HG02840 (cell line): ENCODE results near the gene CSTF2.
"Not testable (repeated sequence)": the region's sequence is repeated elsewhere in the genome, so short reads cannot be mapped to it uniquely, and the experiment has no call there.

Experiments
- ATAC-seq: cut with Tn5 transposase; IDR thresholded peaks from one replicate; pipeline ENCODE4 v1.9.1; 2021; ENCODE audit warnings: mild to moderate bottlenecking, moderate library complexity, moderate number of reproducible peaks; ENCODE audit not compliant: unreplicated experiment, low FRiP score

The CSTF2 gene

GRCh38 chrX:100819837-100820666, at the start of gene CSTF2:
Gene CSTF2 (plus strand): TSS chrX:100820391. CDS start chrX:100820417, 26 bp downstream.
- ATAC-seq = peak; percentile 98

GRCh38 chrX:100796371-100796770, 23.8 kb upstream of the CSTF2 start:
- ATAC-seq = not testable (repeated sequence)

GRCh38 chrX:100797359-100797758, 22.8 kb upstream of the CSTF2 start:
- no peak for ATAC-seq

- no peak for ATAC-seq
Observed at GRCh38 chrX:100798484-100799214, 21.5 kb upstream of the CSTF2 start.

GRCh38 chrX:100802843-100803242, 17.3 kb upstream of the CSTF2 start:
- no peak for ATAC-seq

DNA sequence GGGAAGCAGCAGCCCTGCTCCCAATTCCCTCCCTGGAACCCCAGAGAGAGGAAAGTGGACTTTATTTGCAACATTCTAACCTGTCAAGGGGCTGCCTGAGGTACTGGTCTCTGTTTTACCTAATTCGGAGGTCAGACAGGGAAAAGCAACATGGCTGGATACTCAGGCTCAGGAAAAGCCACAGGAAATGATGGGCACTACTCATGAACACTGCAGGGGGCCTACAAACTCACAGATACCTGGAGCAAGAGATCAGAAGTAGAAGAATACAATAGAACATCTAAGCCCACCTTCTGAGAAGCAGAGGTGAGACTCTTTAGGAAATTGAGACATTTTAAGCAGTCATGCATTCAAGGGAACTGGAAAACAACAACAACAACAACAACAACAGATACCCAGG, 15.4 kb upstream of the CSTF2 start:
- no peak for ATAC-seq

- not testable (repeated sequence) for ATAC-seq
Observed at GRCh38 chrX:100808265-100808664, 11.9 kb upstream of the CSTF2 start.

- ATAC-seq = no peak
Observed at GRCh38 chrX:100812216-100813158, 7.7 kb upstream of the CSTF2 start.

GRCh38 chrX:100817340-100817739, 2.9 kb upstream of the CSTF2 start:
- no peak for ATAC-seq

- no peak for ATAC-seq
Observed at GRCh38 chrX:100819534-100819836, 706 bp upstream of the CSTF2 start.

DNA sequence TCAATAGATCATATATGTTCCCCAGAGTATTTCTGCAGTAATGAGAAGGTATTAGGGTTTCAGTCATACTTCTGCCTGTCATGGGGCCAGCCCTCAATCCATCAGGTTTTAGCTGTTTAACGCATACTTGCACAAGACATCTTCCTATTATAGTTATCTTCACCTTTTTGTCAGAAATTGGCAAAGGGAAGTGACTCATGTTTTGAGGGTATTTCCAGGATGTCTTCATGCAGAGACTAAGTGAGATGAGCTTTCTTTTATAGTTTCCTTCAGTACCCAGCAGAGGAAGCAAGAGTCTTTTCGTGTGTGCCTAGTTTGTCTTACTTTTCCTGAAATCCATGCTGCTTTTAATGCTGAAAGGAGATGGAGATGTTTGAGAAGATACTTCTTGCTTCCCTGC, 9.5 kb downstream of the CSTF2 start:
- peak; percentile 71 for ATAC-seq

DNA sequence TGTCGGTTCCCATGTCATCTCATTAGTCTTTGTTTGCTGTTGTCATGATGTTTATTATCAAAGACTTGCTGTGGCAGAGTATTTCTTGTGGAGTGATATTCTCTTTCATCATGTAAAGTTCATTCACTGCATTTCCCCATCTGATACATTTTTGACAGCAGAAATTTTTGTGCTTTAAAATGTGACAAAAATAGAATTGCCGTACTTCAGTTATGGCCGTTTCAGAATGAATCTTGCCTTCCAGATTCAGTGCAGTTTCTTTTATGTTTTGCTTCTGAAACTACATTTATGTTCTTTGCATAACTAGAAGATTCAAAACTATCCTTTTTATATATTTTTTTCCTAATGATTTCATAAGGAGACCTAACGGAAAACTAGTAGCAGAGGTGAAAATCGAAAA, 10.0 kb downstream of the CSTF2 start:
- peak; percentile 17 for ATAC-seq

GRCh38 chrX:100830547-100830946, 10.4 kb downstream of the CSTF2 start:
- peak; percentile 47 for ATAC-seq

DNA sequence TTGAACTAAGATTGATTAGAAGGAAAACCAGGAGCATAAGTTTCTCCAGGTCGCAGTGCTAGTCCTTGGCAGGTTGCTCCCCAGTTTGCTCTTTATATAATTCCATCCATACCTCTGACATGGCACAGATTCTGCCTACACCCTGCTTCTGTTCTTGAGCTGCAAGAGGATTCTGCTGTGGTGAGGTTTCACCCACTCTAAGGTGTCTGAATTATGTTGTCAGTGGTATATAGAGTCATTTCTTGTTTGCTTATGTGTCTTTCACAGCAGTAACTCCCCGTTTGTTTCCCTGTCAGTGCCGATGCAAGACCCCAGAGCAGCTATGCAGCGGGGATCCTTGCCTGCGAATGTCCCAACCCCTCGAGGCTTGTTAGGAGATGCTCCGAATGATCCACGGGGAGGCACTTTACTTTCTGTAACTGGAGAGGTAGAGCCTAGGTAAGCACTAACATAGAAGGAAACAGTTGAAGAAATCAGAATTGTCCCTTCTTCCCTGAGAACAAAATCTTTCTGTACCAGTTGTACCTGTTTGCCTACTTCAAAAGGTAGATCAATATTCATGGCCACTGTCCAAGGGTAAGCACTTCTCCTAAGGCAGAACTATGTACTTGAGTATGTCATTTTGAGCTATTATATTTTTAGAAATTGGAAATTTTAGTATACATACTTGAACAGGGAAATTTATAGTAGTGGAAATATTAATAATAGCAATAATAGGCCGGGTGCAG, 11.2 kb downstream of the CSTF2 start:
- ATAC-seq = no peak

DNA sequence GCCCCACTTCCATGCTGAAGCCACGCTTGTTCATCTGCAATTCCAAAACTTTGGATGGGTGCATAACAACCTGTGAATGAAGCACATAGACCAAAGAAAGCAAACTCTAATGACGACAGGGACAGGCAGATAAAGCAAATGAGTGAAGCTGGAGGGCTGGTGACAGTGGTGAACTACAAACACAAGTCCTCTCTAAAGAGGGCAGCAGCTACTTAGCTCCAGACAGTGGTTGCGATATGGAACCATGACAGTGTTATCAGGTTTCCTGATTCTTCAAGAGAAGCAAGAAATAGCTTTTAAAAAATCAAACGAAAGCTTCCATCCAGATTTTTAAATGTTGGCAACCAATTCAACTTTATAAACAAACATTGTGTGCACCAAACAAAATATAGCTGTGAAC, 30.1 kb downstream of the CSTF2 start:
- ATAC-seq = no peak

GRCh38 chrX:100852810-100853209, 32.6 kb downstream of the CSTF2 start:
- no peak for ATAC-seq

- no peak for ATAC-seq
Observed at GRCh38 chrX:100863326-100863864, 43.2 kb downstream of the CSTF2 start.

GRCh38 chrX:100864657-100865391, 44.6 kb downstream of the CSTF2 start:
- ATAC-seq = no peak

GRCh38 chrX:100868273-100868672, 48.1 kb downstream of the CSTF2 start:
- ATAC-seq = no peak
